ENCODE data around the gene ROR2.
A peak's percentile ranks its signal among the peaks of the same experiment; 100 is the strongest.

The ROR2 gene

DNA sequence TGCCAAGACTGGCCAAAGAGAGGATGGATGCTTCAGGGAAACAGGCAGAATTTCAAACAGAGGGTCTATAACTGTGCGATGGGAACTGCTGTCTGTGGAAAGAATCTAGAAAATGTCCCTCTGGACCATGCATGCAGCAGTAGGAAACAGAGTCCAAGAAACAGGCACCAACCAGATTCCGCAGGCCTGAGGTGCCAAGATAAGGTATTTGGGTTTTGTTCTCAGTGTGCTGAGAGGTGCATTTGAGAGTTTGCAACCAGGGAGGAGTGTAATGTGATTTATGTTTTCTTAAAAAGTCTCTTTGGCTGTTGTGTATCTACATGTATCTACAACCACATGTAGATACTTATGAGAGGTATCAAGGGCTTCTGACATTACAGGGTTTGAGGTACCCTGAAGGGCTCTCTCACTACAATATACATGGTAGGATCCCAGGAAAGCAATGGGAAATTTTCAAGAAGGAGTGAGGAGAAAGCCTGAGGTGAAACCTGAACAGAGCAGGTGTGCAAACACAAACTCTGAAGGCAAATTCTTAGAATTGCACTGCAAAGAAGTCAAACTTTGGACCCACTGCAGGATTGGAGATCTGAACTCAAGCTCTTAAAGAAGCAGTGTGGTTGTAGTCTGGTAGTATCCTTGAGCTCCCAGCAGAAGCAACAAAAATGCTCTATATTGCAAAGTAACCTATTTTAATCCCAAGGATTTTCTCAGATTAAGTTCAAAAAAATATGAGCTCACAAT is 343.6 kb downstream of the ROR2 start:
- DNase-seq: no peak

DNA sequence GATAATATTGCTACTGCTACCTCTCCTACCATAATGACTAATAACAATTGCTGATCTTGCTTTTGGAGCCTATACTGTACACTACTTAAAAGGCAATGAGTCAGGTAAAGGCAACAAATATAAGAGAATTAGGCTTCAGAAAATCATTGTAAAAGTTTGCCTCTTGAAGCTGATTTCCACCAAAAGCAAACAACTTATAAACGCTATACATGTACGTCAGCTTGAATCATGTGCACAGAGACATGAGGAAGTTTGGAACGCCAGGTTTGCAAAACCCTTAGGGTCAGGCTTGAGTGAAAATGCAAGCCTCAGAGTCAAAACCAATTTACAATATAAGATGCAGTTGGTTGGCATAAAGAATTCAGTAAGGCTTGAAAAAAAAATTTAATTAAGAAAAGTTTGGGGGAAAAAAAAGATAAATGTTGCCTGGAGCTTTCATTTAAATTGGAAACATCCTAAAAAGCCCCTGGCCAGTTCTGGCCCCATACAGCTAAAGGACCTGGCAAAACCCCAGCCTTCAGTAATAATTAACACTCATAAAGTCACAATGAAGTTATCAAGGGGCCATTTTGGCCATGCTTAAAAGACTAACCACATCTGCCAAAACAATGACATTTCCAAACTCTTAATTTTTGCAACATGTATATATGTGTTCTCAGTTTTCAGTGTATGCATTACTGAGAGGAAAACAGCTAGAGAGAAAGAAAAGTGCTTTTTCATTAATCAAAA is 345.4 kb downstream of the ROR2 start:
- DNase-seq: no peak

DNA sequence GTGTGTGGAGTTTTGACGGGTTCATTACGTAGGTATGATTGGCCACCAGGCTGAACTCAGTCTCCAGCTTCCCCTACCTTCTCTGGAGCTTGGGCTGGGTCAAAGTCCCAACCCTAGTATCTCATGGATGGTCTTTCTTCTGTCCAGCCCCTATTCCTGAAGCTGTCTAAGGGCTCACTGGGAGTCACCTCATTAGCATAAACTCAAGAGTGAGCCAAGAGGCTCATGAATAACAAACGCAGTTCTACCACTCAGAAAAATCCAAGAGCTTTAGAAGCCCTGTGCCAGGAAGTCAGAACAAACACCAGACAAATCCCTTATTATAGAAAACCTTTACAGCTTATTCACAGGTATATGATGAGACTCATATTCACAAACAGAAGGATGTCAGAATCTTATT is 346.1 kb downstream of the ROR2 start:
- no peak for DNase-seq

DNA sequence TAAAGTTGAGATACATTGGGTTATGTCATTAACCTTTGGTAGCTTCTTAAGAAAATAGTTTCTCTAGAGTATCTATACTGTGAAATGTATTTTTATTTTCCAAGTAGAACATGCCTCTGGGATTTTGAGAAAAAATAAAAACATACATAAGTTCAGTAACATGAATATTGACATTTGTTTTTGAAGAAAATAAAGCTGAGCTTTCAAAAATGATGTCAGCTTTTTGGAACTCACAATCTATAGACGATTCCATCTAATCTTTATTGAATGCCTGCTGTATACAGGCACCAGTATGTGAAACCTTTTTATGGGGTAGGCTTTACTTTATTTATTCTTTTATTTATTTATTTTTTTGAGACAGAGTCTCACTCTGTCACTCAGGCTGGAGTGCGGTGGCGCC is 350.5 kb downstream of the ROR2 start:
- no peak for DNase-seq

DNA sequence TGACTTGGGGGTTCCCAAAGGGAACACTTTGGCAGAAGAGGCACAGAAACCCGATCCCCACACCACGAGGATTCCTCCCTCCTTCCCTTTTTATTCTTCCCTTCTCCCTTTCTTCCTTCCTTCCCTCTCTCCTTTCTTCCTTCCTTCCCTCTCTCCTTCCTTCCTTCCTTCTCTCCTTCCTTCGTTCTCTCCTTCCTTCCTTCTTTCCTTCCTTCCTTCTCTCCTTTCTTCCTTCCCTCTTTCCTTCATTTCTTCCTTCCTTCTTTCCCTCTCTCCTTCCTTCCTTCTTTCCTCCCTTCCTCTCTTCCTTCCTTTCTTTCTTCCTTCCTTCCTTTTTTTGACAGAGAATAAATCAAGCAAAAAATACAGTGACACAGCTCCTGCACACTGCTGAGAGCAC is 358.4 kb downstream of the ROR2 start:
- DNase-seq: no peak

DNA sequence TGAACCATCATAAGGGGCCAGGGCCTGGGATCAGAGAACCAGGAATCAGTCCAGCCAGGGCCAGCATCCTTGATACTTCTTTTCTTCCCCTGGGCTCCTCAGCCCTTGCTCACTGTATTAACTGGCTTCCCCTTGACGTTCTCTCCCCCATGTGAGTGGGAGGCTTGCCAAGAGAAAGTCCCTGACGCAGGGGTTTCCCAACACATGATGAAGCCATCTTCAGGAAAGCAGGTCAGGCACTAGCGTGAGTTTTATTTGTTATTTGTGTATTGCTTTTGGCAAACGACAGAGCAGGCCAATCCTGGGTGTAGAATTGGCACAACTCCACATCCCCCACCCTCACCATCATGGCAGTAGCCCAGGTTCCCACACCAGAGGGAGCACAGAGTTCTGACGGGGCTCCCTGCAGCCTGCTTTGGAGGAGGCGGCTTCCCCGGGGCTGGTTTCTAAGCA is 360.9 kb downstream of the ROR2 start:
- DNase-seq: peak; percentile 18

DNA sequence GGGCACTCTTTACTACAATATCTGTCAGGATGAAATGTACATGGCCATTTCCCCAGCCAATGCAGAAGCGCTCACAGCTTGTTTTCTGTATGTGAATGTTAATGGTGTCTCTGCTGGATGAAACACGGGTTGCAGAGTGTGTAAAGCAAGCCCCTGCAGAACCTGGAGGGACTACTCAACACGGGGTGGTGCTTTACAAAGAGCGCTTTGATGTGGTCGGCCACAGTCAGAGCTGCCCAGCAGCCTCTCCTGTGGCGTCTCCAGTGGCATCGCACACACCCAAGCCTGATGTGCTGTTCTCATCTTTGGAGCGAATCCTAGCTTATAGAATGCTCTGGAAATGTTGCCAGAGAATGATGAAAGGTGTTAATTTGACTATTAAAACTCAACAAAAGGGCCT is 363.7 kb downstream of the ROR2 start:
- no peak for DNase-seq

DNA sequence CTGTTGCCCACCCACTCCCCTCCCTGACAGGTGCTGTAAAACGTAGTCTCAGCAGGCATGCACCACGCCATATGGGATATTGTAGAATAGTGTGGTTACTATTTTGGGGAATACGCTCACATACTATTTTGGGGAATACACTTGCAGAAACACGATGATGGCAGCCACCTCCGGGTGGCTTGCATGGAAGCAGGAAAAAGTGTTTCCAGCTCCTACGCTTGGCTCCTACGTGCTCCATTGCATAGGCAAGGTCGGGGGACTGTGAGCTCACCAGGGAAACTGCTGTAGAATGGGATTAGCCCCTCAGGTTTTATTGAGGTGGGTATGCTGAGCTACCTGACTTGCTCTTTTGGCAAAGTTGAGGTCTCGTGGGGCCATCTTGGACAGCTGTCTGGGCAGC is 366.1 kb downstream of the ROR2 start:
- no peak for DNase-seq

DNA sequence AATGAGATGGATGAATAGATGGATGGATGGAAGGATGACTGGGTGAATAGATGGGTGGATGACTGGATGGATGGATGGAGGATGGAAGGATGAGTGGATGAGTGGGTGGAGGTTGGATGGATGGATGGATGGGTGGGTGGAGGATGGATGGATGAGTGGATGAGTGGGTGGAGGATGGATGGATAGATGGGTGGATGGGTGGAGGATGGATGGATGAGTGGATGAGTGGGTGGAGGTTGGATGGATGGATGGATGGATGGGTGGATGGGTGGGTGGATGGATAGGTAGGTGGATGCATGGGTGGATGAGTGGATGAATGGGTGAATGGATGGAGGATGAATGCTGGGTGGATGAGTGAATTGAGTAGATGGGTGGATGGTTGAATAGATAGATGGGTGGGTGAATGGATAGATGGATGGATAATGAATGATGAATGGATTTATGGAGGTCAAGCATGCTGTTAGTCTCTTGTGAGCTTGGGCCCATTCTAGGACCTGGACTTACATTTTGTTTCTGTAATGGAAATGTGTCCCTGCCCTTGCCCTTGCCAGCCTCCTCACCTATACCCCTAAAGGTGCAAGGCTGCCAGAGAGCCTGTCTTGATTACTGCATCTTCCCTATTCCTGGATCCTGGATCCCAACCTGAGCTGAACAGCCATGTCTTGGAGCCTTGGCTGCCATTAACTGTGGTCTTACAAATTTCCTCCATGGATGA is 366.7 kb downstream of the ROR2 start:
- no peak for DNase-seq

DNA sequence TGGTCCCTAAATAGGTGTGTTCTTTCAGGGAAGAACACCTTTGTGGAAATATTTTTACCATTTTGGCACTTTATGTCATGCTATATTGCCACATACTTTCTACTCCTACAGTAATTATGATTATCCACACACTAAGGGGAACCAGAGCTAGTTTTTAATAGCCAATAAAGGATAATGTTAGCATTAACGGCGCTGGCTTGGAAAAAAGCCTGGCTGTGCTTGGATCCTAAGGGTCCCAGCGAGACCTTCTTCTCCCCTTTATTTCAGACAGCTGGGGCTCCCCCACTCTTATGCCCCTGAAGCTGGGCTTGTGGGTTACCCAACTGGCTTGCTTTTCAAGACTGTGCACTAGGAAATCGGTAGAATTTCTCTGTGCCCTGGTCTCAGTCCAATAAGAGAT is 367.8 kb downstream of the ROR2 start:
- DNase-seq: no peak

DNA sequence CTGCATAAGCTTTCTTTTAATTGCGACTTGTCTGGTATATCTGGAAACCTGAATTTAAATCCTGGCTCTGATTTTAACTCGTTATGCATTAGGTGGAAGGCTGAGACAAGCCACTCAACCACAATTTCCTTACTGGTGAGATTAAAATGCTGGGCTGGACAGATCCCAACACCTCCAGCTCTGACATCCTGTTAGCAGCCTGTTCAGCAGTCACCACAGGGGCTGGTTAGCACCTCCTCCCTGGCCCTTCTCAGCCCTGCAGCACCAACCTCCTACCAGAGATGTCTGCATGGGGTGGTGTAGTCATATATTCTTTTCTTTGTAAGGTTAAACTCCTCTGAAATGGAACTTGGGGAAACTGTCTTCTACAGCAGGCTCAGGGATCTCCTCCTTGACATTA is 369.9 kb downstream of the ROR2 start:
- peak; percentile 37 for DNase-seq

DNA sequence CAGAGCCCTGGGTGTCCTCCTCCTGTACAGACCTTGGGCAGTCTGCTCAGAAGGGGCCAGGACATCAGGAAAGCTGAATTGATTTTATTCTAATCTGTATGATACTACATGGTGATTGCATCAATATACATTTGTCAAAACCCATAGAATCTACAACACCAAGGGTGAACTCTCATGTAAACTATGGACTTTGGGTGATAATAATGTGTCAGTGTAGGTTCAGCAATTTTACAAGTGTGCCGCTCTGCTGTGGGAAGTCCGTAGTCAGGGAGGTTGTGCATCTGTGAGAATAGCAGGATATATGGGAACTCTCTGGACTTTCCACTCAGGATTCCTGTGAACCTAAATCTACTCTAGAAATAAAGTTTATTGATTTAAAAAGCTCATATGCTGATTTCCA is 371.1 kb downstream of the ROR2 start:
- no peak for DNase-seq

DNA sequence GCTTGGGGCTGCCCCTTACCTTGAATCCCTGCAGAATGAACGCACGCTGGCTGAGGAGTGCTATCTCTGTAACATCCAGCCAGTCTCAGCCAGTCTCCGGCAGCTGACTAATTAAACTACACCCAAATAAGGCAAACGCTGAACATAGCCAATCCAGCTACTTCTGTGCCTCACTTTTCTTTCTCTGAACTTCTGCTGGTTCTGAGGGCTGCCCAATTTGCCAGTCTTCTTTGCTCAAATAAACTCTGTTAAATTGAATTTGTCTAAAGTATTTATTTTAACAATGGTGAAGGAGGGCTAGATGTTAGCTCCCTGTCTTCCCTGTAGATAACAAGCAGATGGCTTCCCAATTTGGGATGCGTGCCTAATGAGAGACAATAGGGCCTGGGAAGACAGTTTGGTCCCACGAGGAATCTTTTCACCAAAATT is 372.4 kb downstream of the ROR2 start:
- no peak for DNase-seq

DNA sequence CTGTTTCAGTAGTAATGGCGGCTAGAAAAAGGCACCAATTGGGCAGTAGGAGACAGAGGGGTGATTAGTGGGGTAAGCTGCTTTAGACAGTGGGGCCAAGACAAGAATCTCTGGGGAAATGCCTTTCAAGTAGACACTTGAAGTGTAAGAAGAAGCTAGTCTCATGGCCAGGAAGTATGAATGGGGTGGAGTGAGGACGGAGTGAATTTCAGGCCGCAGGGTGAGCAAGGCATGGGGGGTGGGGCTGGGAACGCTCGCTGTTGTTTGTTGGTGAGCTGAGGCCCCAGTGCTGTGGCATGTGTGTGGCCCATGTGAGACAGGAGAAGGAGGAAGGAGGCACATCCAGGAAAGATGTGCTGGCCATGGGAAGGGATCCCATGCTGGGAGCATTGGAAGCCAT is 377.2 kb downstream of the ROR2 start:
- no peak for DNase-seq

DNA sequence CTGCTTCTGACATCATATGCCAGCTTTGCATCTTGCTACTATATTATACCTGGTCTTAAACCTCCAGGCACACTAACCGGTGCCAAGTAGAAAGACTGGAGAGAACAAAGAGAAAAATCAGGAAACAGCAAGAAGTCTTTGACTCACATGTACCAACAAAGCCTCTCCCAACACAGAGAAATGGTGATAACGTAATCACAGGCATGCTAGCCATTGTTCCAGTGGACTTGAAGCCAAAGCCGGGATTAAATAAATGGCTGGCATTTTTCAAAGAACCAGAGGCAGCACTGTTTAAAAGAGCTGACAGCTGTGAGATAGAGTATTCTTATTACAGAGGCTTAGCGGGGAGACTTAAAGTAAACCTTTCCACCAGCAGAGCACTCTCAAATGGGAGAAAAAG is 378.0 kb downstream of the ROR2 start:
- DNase-seq: no peak

DNA sequence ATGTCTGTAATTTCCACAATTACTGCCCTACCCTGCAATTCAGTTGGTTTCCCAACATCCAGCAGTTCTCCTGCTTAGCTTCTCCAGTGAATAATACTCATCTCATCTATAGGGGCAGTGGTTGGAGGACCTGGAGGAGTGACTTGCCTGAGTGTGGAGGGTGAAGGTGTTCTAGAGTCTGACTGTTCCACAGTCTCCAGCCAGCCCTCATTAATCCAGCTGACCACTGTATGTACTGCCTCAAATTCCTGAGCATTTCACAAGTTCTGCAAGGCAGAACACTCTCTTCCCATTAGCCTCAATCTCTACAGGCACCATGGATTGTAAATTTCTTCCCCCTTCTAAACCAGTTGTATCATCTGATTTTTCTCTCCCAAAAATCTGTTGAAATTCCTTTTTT is 379.0 kb downstream of the ROR2 start:
- DNase-seq: no peak

DNA sequence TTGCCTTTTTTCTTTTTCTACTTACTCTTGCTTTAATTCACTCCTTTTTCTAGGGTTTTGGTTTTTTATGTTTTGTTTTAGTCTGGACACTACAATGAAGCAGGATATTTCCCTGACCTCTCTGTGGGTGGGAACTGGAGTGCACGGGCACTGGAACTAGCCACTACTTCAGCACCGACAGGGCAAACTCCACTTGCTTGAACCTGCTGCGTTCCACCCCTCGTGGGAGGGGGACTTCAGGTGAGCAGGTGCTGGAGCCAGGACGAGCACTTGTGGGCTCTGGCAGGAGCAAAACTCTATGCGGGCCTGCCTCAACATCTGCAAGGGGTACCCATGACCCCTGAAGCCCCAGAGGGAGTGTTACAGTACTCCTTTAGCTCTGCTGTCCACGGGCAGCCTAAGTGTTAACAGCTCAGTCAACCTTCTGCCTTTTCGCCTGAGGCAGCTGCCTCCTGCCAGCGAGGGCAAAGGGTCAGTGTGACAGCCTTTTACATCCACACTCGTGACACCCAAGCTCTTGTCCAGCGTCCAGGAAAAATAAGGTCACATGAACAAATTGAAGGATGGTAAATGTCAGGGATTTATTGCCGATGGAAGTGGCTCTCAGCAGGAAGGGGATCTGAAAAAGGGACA is 382.3 kb downstream of the ROR2 start:
- DNase-seq: no peak

DNA sequence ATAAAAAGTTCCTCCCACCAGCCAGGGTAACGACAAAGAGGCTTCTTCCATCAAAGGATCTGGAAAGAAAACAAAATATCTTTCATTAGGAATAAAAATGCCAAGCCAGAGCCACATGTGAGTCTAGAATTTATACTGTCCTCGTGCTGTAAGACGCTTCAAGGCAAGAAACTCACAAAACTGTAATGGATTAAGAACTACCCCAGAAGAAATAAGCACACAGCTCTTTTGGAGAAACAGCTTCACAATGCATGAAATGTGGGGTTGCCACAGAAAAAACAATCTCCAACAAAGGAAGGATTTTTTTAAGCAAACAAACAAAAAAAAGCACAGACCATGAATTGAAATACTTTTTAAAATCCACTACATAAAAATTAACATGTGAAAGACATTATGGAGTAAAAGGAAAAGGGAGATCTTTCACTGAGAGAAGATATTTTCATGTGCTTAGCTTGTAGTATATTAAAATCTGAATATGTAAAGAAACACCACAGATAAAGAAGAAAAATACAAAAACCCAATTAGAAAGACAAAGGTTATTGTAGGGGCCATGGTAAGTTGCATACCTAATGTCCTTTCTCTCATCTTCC is 385.9 kb downstream of the ROR2 start:
- DNase-seq: no peak

DNA sequence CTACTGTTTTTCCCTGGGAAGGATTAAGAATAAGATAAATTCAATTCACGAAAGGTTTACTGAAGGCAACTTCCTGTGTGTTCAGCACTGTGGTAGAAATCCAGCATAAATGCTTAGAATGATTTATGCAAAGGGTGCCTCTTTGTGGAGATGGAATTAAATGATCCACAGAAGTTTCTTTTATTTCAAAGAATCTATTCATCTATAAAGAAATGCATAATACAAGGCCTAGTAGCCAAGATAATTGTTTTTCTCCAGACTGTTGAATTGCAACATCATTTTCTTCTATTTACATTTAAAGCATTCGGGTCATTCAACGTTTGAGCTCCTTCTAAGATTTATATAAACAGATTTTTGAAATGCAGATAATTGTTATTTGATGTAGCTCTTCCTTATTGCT is 387.6 kb downstream of the ROR2 start:
- no peak for DNase-seq

DNA sequence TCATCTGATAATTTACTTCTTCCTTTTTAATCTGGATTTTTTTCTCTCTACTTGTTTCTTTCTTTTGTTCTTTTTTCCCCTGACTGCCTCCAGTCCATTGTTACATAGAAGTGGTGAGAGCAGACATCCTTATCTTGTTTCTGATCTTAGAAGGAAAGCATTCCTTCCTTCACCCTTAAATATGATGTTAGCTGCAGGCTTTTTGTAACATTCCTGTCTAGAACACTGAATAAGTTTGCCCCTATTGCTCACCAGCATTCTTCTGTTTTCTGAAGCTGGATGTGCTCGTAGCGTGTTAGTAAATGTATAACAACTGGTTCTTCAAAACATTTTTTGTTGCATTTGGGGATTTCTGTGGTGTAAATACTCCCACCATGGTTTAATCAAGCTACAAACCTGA is 389.7 kb downstream of the ROR2 start:
- DNase-seq: peak; percentile 65

DNA sequence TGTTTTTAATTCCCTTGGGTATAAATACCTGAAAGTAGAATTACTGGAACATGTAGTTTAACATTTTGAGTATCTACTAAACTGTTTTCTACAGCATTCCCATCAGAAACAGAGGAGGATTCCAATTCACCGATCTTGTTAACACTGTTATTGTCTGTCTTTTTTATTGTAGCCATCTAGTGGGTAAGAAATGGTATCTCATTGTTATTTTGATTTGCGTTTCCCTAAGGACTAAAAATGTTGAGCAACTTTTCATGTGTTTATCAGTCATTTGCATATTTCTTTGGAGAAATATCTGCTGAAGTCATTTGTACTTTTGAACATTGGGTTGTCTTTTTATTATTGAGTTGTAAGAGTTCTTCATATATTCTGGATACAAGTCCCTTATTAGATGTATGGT is 391.1 kb downstream of the ROR2 start:
- DNase-seq: no peak

DNA sequence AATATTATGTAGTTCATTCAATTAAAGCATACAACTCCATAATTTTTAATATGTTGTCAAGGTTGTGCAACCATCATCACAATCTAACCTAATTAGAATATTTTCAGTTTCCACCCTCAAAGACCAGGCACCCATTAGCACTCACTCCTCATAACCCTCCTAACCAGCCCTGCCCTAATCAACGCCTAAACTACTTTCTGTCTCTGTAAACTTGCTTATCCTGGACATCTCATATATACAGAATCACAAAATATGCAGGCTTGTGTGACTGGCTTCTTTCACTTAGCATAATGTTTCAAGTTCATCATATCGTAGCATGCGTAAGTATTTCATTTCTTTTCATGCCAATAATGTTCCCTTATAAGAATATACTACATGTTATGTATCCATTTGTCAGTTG is 391.6 kb downstream of the ROR2 start:
- no peak for DNase-seq

DNA sequence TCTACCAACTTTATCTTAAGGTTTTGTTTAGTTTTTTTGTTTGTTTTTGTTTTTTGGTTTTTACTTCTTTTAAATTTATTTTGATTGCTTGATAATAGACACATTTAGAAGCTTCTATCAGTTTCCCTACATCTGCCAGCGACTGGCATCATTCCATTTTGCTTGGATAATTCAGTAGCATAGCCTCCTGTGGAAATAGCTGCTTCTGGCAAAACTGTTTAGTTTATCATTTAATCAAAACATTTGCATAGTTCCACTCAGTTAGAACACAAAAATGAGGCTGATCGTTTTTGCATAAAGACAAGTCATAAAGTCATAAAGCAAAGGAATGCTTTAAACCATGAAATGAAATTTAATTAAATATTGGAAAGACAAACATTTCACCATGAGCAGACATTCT is 392.7 kb downstream of the ROR2 start:
- no peak for DNase-seq
